ENCODE measurements around the gene RNASE7.

Gene RNASE7

GRCh38 chr14:21072781-21073339 is 30.7 kb downstream of the RNASE7 start:
- TF ChIP-seq CTCF (IDR thresholded peaks at IDR 0.05; ENCODE audit: control insufficient read depth, extremely low read depth, insufficient read depth), result no peak
- H3K4me3 ChIP-seq (ENCODE audit: low read depth, low read length), result no peak overlapping the region
- no peak for DNase-seq (ENCODE audit: low read depth)

- DNase-seq (ENCODE audit: low read depth), result no peak
- TF ChIP-seq CTCF (IDR thresholded peaks at IDR 0.05; ENCODE audit: control insufficient read depth, extremely low read depth, insufficient read depth), result no peak
- H3K4me3 ChIP-seq (ENCODE audit: low read depth, low read length), result no peak overlapping the region
Observed at GRCh38 chr14:21073921-21074320, 31.8 kb downstream of the RNASE7 start.

GRCh38 chr14:21074398-21075272 is 32.5 kb downstream of the RNASE7 start:
- no peak overlapping the region for H3K4me3 ChIP-seq (ENCODE audit: low read depth, low read length)
- no peak for TF ChIP-seq CTCF (IDR thresholded peaks at IDR 0.05; ENCODE audit: control insufficient read depth, extremely low read depth, insufficient read depth)
- no peak for DNase-seq (ENCODE audit: low read depth)

- no peak for TF ChIP-seq CTCF (IDR thresholded peaks at IDR 0.05; ENCODE audit: control insufficient read depth, extremely low read depth, insufficient read depth)
- DNase-seq (ENCODE audit: low read depth), result no peak
- no peak overlapping the region for H3K4me3 ChIP-seq (ENCODE audit: low read depth, low read length)
Observed at GRCh38 chr14:21075719-21076437, 33.7 kb downstream of the RNASE7 start.

- DNase-seq (ENCODE audit: low read depth), result no peak
- no peak for TF ChIP-seq CTCF (IDR thresholded peaks at IDR 0.05; ENCODE audit: control insufficient read depth, extremely low read depth, insufficient read depth)
- no peak overlapping the region for H3K4me3 ChIP-seq (ENCODE audit: low read depth, low read length)
Observed at GRCh38 chr14:21077672-21078071, 35.5 kb downstream of the RNASE7 start.

- no peak for DNase-seq (ENCODE audit: low read depth)
- no peak for TF ChIP-seq CTCF (IDR thresholded peaks at IDR 0.05; ENCODE audit: control insufficient read depth, extremely low read depth, insufficient read depth)
- no peak overlapping the region for H3K4me3 ChIP-seq (ENCODE audit: low read depth, low read length)
Observed at GRCh38 chr14:21078287-21078686, 36.1 kb downstream of the RNASE7 start.

Data from LNCaP clone FGC (cell line).